ENCODE measurements around the gene THUMPD3. TPM values are rescaled to one million over a fixed set of nuclear protein-coding genes. Genes with fewer than 3 reads are reported as not detected.

THUMPD3 gene
- total RNA-seq, 5 donors from 2014 or later (not counting 1 experiment from before 2014, with no cell fraction given) = 33.3 to 44.4 (median 43.5) TPM

DNA sequence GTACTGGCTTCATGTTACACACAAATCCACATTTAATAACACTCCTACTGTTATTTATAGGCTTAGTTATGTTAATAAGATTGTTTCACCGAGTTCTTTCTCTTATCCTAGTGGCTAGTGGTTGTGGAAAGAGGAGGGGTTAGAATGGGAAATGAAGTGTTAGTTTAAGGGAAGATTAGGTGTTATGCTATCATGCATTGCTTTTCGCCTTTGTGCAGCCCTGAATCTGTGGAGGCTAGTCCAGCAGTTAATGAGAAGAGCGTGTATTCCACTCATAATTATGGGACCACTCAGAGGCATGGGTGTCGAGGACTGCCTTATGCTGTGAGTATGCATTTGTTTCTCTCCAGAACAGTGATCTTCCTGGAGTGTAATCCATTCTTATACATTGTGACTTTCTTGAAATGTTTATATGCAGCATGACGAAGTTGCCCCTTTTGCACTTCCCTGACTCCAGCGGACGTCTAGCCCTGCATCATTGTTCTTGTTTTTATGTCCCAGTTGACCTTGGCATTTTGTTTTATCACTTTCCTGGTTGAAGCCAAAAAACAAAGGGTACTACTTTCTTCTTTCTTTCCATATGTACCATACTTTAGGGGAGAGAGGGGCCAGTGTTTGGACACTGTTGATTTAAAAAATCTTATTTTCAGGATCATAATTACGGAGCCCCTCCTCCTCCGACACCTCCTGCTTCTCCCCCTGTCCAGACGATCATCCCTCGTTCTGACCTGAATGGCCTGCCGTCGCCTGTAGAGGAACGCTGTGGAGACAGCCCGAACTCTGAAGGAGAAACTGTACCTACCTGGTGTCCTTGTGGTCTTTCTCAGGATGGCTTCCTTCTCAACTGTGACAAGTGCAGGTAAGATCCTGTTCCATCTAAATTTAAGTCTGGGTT is 71.0 kb downstream of the THUMPD3 start:
- H3K27ac ChIP-seq (ENCODE audit: low read length) = no peak overlapping the region
- H3K4me3 ChIP-seq (ENCODE audit: control insufficient read depth in 1 of 2, extremely low read depth in 1 of 2, low read length in 1 of 2) = no peak overlapping the region
- Mint-ChIP-seq H3K9me3 (no peaks in the 10 kb centered on the region), H3K36me3 (peaks cover 65% of the 10 kb centered on the region), H3K27me3 (no peaks in the 10 kb centered on the region), H3K27ac (no peak overlapping the region), H3K4me1 (peaks cover 5 to 11% (median 5%) of the 10 kb centered on the region in 3 donors), H3K4me3 (no peak overlapping the region)
- no peaks in the 10 kb centered on the region for H3K4me1 ChIP-seq (ENCODE audit: control insufficient read depth in 1 of 2, extremely low read depth in 1 of 2, insufficient read depth in 2 of 2, low read length in 2 of 2)
- 97% methylated on average over 6 of the region's 15 CpGs for WGBS (ENCODE audit: insufficient coverage)
- H3K27me3 ChIP-seq (replicated peaks in 1 of 2; ENCODE audit: control insufficient read depth in 2 of 2, extremely low read depth in 1 of 2, insufficient read depth in 2 of 2, low read length in 1 of 2) = no peaks in the 10 kb centered on the region
- H3K36me3 ChIP-seq (ENCODE audit: control insufficient read depth in 2 of 2, extremely low read depth in 1 of 2, insufficient read depth in 1 of 2, low read length in 1 of 2) = peaks cover 24 to 93% of the 10 kb centered on the region in 2 donors
- DNase-seq = no peak
- ChIA-PET POLR2A (interaction anchor here in 1 of 2 donors (0.5 kb wide), 1 partner anchor 1858 kb away, joined by 3 read pairs; no protein-coding TSS in a partner anchor), CTCF (no interaction called here)
- ATAC-seq (replicated peaks in 1 of 4) = no peak
- no peaks in the 10 kb centered on the region for H3K9me3 ChIP-seq

DNA sequence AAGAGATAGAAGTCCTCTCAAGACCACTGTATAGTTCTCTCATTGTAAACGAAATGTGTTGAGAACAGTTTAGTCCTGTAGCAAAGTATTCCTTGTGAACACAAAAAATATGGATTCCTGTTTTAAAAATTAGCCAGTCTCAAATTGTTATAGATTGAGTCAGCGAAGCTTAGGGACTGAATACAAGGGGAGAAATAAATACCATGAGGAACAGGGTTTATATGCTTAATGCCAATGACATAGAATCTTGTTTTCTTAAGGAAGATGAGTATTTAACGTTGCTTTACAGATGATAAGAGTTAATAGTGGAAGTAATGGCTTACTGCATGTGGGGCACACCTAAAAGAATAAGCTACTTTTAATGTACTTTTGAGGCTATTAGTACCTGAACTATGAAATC is 72.5 kb downstream of the THUMPD3 start:
- CTCF ChIA-PET = interaction anchor here in 1 of 2 donors (1.6 kb wide), 1 partner anchor 82 kb away, joined by 3 read pairs; no protein-coding TSS in a partner anchor
- H3K4me3 ChIP-seq (ENCODE audit: control insufficient read depth in 1 of 2, extremely low read depth in 1 of 2, low read length in 1 of 2) = no peak overlapping the region
- 100% methylated on average over 1 of the region's 3 CpGs for WGBS (ENCODE audit: insufficient coverage)
- H3K27ac ChIP-seq (ENCODE audit: low read length) = no peak overlapping the region
- H3K36me3 ChIP-seq (ENCODE audit: control insufficient read depth in 2 of 2, extremely low read depth in 1 of 2, insufficient read depth in 1 of 2, low read length in 1 of 2) = peaks cover 14 to 90% of the 10 kb centered on the region in 2 donors
- H3K9me3 ChIP-seq = no peaks in the 10 kb centered on the region
- ATAC-seq (replicated peaks in 1 of 4) = no peak
- no peaks in the 10 kb centered on the region for H3K4me1 ChIP-seq (ENCODE audit: control insufficient read depth in 1 of 2, extremely low read depth in 1 of 2, insufficient read depth in 2 of 2, low read length in 2 of 2)
- Mint-ChIP-seq H3K27ac (no peak overlapping the region), H3K36me3 (peaks cover 59% of the 10 kb centered on the region), H3K27me3 (no peaks in the 10 kb centered on the region), H3K9me3 (no peaks in the 10 kb centered on the region), H3K4me3 (no peak overlapping the region), H3K4me1 (peaks cover 1 to 11% (median 5%) of the 10 kb centered on the region in 3 donors)
- H3K27me3 ChIP-seq (replicated peaks in 1 of 2; ENCODE audit: control insufficient read depth in 2 of 2, extremely low read depth in 1 of 2, insufficient read depth in 2 of 2, low read length in 1 of 2) = no peaks in the 10 kb centered on the region
- POLR2A ChIA-PET = interaction anchor here in 1 of 2 donors (0.6 kb wide), 2 partner anchors 26 to 81 kb away, joined by 3 to 9 read pairs; no protein-coding TSS in a partner anchor
- no peak for DNase-seq

Other genes with a start within 250 kb of the THUMPD3 start
- 1 to 10 TPM; 1.4 to 4.4 (median 2.8) TPM for gene SRGAP3, start 113.4 kb upstream of the THUMPD3 start, total RNA-seq
- gene SETD5, start 34.6 kb downstream of the THUMPD3 start, total RNA-seq = 100 to 1,000 TPM; 119 to 131 (median 125) TPM
- gene LHFPL4, start 190.8 kb downstream of the THUMPD3 start, total RNA-seq = not detected